Measurements from ENCODE around the gene RITA1. TPM values are rescaled to one million over a fixed set of nuclear protein-coding genes. Genes with fewer than 3 reads are reported as not detected.
A peak's percentile ranks its signal among the peaks of the same experiment; 100 is the strongest.

The RITA1 gene
- total and polyA plus RNA-seq, 12 donors, result 17.5 to 84.1 (median 36.7) TPM

GRCh38 chr12:113186033-113186365 lies 478 bp downstream of the RITA1 start:
- peaks cover 0 to 8% of the 10 kb centered on the region in 2 donors for H3K36me3 ChIP-seq (replicated peaks in 1 of 2)
- intact Hi-C loops (cut with DNase I), result loop anchor here in 1 of 2 donors (10.0 kb wide), 1 partner anchor 239 kb away; the partner anchor contains the start of gene SDSL
- peak in 3 of 7 donors; percentile 44 to 70 (median 64) for DNase-seq
- WGBS, 4 donors, result 5 to 10% (median 7%) methylated on average over 9 to 11 of the region's 11 CpGs
- H3K27me3 ChIP-seq, result no peaks in the 10 kb centered on the region
- peak overlapping the region; percentile 30 to 95 (median 64) for H3K4me3 ChIP-seq
- H3K9me3 ChIP-seq (replicated peaks in 1 of 3), result no peaks in the 10 kb centered on the region
- TF ChIP-seq POLR2A (IDR thresholded peaks at IDR 0.05), result no peak
- TF ChIP-seq, protein P1, sequence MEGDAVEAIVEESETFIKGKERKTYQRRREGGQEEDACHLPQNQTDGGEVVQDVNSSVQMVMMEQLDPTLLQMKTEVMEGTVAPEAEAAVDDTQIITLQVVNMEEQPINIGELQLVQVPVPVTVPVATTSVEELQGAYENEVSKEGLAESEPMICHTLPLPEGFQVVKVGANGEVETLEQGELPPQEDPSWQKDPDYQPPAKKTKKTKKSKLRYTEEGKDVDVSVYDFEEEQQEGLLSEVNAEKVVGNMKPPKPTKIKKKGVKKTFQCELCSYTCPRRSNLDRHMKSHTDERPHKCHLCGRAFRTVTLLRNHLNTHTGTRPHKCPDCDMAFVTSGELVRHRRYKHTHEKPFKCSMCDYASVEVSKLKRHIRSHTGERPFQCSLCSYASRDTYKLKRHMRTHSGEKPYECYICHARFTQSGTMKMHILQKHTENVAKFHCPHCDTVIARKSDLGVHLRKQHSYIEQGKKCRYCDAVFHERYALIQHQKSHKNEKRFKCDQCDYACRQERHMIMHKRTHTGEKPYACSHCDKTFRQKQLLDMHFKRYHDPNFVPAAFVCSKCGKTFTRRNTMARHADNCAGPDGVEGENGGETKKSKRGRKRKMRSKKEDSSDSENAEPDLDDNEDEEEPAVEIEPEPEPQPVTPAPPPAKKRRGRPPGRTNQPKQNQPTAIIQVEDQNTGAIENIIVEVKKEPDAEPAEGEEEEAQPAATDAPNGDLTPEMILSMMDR (IDR thresholded peaks at IDR 0.05), result no peak
- H3K27ac ChIP-seq, result peak overlapping the region in 4 of 5 donors; percentile 88 to 98 (median 94)
- H3K4me1 ChIP-seq (replicated peaks in 1 of 2), result peaks cover 16 to 35% of the 10 kb centered on the region in 2 donors

GRCh38 chr12:113186666-113187325 lies 1.3 kb downstream of the RITA1 start:
- intact Hi-C loops (cut with DNase I), result loop anchor here in 1 of 2 donors (10.0 kb wide), 1 partner anchor 238 kb away; the partner anchor contains the start of gene SDSL
- H3K4me1 ChIP-seq (replicated peaks in 1 of 2), result peaks cover 16 to 35% of the 10 kb centered on the region in 2 donors
- no peaks in the 10 kb centered on the region for H3K27me3 ChIP-seq
- H3K36me3 ChIP-seq (replicated peaks in 1 of 2), result peaks cover 0 to 14% of the 10 kb centered on the region in 2 donors
- 47 to 100% (median 57%) methylated on average over 1 to 16 of the region's 16 CpGs for WGBS, 4 donors
- peak in 5 of 7 donors; percentile 48 to 59 (median 52) for DNase-seq
- H3K27ac ChIP-seq, result peak overlapping the region in 4 of 5 donors; percentile 26 to 98 (median 94)
- H3K9me3 ChIP-seq (replicated peaks in 1 of 3), result no peaks in the 10 kb centered on the region
- no peak for TF ChIP-seq POLR2A (IDR thresholded peaks at IDR 0.05)
- TF ChIP-seq, protein P1 (IDR thresholded peaks at IDR 0.05), result no peak
- peak overlapping the region in 1 of 4 donors; percentile 68 for H3K4me3 ChIP-seq

GRCh38 chr12:113189361-113189760 lies 3.8 kb downstream of the RITA1 start:
- intact Hi-C loops (cut with DNase I), result loop anchor here in 1 of 2 donors (10.0 kb wide), 1 partner anchor 235 kb away; the partner anchor contains the start of gene SDSL

DNA sequence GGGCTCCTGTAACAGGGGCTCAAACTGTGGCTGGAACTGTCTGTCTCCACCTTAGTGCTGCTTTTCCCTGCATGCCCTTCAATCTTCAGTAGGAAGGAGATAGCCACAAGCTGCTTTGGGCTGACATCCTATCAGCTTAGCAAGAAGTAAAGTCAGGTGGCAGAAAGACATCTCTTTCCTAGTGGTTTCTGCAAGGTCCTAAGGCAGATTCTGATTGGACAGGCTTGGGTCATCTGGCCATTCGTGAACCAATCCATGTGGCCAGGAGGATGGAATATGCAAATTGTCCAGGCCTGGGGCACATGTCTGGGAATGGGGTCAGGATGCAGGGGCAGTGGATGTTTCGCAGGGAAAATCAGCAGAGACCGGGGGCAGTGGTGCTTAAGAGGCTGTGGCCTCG lies 5.2 kb downstream of the RITA1 start:
- peak in 3 of 7 donors; percentile 52 to 66 (median 57) for DNase-seq
- no peak overlapping the region for H3K4me3 ChIP-seq
- H3K9me3 ChIP-seq (replicated peaks in 1 of 3), result no peaks in the 10 kb centered on the region
- TF ChIP-seq, protein P1 (IDR thresholded peaks at IDR 0.05), result no peak
- no peak for TF ChIP-seq POLR2A (IDR thresholded peaks at IDR 0.05)
- intact Hi-C loops (cut with DNase I), result loop anchor here in 1 of 2 donors (10.0 kb wide), 1 partner anchor 104 kb away; no protein-coding TSS in a partner anchor
- peak overlapping the region in 2 of 5 donors; percentile 28 to 40 for H3K27ac ChIP-seq
- H3K36me3 ChIP-seq (replicated peaks in 1 of 2), result peaks cover 0 to 20% of the 10 kb centered on the region in 2 donors
- peaks cover 15 to 47% of the 10 kb centered on the region in 2 donors for H3K4me1 ChIP-seq (replicated peaks in 1 of 2)
- no peaks in the 10 kb centered on the region for H3K27me3 ChIP-seq
- 85 to 92% (median 87%) methylated on average over 4 of the region's 4 CpGs for WGBS, 4 donors

More at GRCh38 chr12:113189361-113189760, 3.8 kb downstream of the RITA1 start:
- H3K9me3 ChIP-seq (replicated peaks in 1 of 3), result no peaks in the 10 kb centered on the region
- DNase-seq, result no peak
- peaks cover 0 to 20% of the 10 kb centered on the region in 2 donors for H3K36me3 ChIP-seq (replicated peaks in 1 of 2)
- H3K4me3 ChIP-seq, result no peak overlapping the region
- no peak for TF ChIP-seq POLR2A (IDR thresholded peaks at IDR 0.05)
- TF ChIP-seq, protein P1 (IDR thresholded peaks at IDR 0.05), result no peak
- H3K27ac ChIP-seq, result no peak overlapping the region
- H3K4me1 ChIP-seq (replicated peaks in 1 of 2), result peaks cover 15 to 38% of the 10 kb centered on the region in 2 donors
- 72 to 88% (median 84%) methylated on average over 2 of the region's 2 CpGs for WGBS, 4 donors
- H3K27me3 ChIP-seq, result no peaks in the 10 kb centered on the region

Data from adrenal gland (tissue), 12 donors.